HCT116 (cell line): ENCODE results near the gene ZNF341. TPM values are rescaled to one million over a fixed set of nuclear protein-coding genes. Genes with fewer than 3 reads are reported as not detected.

ENCODE experiments used
- ATAC-seq: fragments of 200-7000 bp; cut with Tn5 transposase; 2 replicates; pipeline ENCODE4 v1.9.1; 2020; ENCODE audit warnings: mild to moderate bottlenecking, moderate library complexity
- BruUV-seq: library from RNA; stranded (reverse); fragments of 400-500 nt; replicated peaks from 2 replicates; lab custom pipeline; 2021; lab: Mats Ljungman, UMichigan
- CTCF ChIA-PET: fragments of 300-600 bp; sonication (Branson Sonifier 250); formaldehyde crosslinking; loops from one replicate; lab custom pipeline; 2021; ENCODE audit warnings: antibody characterized with exemption; lab: Charles Lee
- POLR2A ChIA-PET: fragments of 300-600, 350-600 bp; sonication (Branson Sonifier 250); formaldehyde crosslinking; loops from one replicate; lab custom pipeline; 2021; ENCODE audit warnings: antibody characterized with exemption; lab: Charles Lee
- RAD21 ChIA-PET, 2 experiments: fragments of 300-600 bp; sonication (Branson Sonifier 250); formaldehyde crosslinking; loops; one replicate each; lab custom pipeline; 2023; ENCODE audit warnings: low total read pairs in 2 of 2; ENCODE audit not compliant: uncharacterized antibody in 2 of 2, unreplicated experiment in 2 of 2, low non-redundant PET in 1 of 2; lab: Charles Lee
- DNase-seq: peaks from one replicate; pipeline ENCODE4 v3.0.0-alpha.2; 2010; ENCODE audit warnings: low read depth, low spot score
- H2AFZ ChIP-seq: fragments of 200-600 bp; shearing (Covaris generic), sonication (generic); 2 replicates; pipeline ENCODE4 v1.6.1; 2017; ENCODE audit warnings: low read depth, mixed run types, mixed read lengths, antibody characterized with exemption, low read length; ENCODE audit not compliant: poor library complexity, severe bottlenecking
- H3K27ac ChIP-seq: 2 replicates; pipeline ENCODE4 v1.5.1; 2012; ENCODE audit warnings: low read depth, low read length
- H3K27me3 ChIP-seq: fragments of 200-600 bp; sonication (generic); 2 replicates; pipeline ENCODE4 v1.6.1; 2016; ENCODE audit warnings: mixed run types, low read length, mixed read lengths; ENCODE audit not compliant: insufficient read depth
- H3K36me3 ChIP-seq, 2 experiments: fragments of 200-500 bp in 1 of 2; fragments of 200-600 bp in 1 of 2; sonication (Bioruptor generic) in 1 of 2; sonication (generic) in 1 of 2; 2 replicates each; pipeline versions ENCODE4 v1.5.1 to v1.6.1; 2014 to 2016; ENCODE audit warnings: low read length in 2 of 2, inconsistent platforms in 1 of 2, mixed read lengths in 1 of 2, mixed run types in 1 of 2; ENCODE audit not compliant: insufficient read depth in 2 of 2, control insufficient read depth in 1 of 2
- H3K4me1 ChIP-seq, 2 experiments: fragments of 200-600 bp in 1 of 2; sonication (generic) in 1 of 2; 2 replicates each; pipeline versions ENCODE4 v1.5.1 to v1.6.1; 2012 to 2017; ENCODE audit warnings: low read length in 2 of 2, inconsistent platforms in 1 of 2, mild to moderate bottlenecking in 1 of 2, mixed read lengths in 1 of 2, mixed run types in 1 of 2, moderate library complexity in 1 of 2; ENCODE audit not compliant: insufficient read depth in 2 of 2, control insufficient read depth in 1 of 2
- H3K4me2 ChIP-seq: fragments of 200-600 bp; sonication (generic); 2 replicates; pipeline ENCODE4 v1.6.1; 2017; ENCODE audit warnings: mixed run types, low read length, mixed read lengths
- H3K4me3 ChIP-seq, 2 experiments: fragments of 200-600 bp in 1 of 2; sonication (generic) in 1 of 2; replicated peaks in 1 of 2; 2 replicates each; pipeline ENCODE4 v1.5.1; 2011 to 2016; ENCODE audit warnings: low read length in 2 of 2, control low read depth in 1 of 2, low read depth in 1 of 2, mild to moderate bottlenecking in 1 of 2, mixed read lengths in 1 of 2, mixed run types in 1 of 2
- H3K79me2 ChIP-seq: fragments of 200-600 bp; sonication (generic); 2 replicates; pipeline ENCODE4 v1.6.1; 2017; ENCODE audit warnings: mild to moderate bottlenecking, mixed run types, low read length, moderate library complexity, mixed read lengths; ENCODE audit not compliant: insufficient read depth
- H3K9ac ChIP-seq: fragments of 200-600 bp; sonication (generic); 2 replicates; pipeline ENCODE4 v1.6.1; 2016; ENCODE audit warnings: low read length, mixed read lengths
- H3K9me2 ChIP-seq: fragments of 200-600 bp; sonication (generic), shearing (Covaris generic); 2 replicates; pipeline ENCODE4 v1.6.1; 2017; ENCODE audit warnings: mixed run types, mild to moderate bottlenecking, moderate library complexity; ENCODE audit not compliant: insufficient read depth
- H3K9me3 ChIP-seq, 2 experiments: fragments of 200-500 bp in 1 of 2; fragments of 200-600 bp in 1 of 2; sonication (Bioruptor generic) in 1 of 2; sonication (generic) in 1 of 2; 2 replicates each; pipeline ENCODE4 v1.6.1; 2014 to 2017; ENCODE audit warnings: low read length in 2 of 2, mixed read lengths in 2 of 2, inconsistent platforms in 1 of 2, low read depth in 1 of 2, mild to moderate bottlenecking in 1 of 2, mixed run types in 1 of 2, moderate library complexity in 1 of 2; ENCODE audit not compliant: control insufficient read depth in 1 of 2, insufficient read depth in 1 of 2
- H4K20me1 ChIP-seq: fragments of 200-600 bp; sonication (generic), shearing (Covaris generic); 2 replicates; pipeline ENCODE4 v1.6.1; 2017; ENCODE audit warnings: mixed run types, mild to moderate bottlenecking, moderate library complexity; ENCODE audit not compliant: insufficient read depth
- CBX3 ChIP-seq: IDR thresholded peaks from 2 replicates; pipeline ENCODE4 v1.6.1; 2012; ENCODE audit warnings: low read depth
- ELF1 ChIP-seq: IDR thresholded peaks from 2 replicates; pipeline ENCODE4 v1.6.1; 2012; ENCODE audit warnings: low read depth, borderline replicate concordance
- JUND ChIP-seq: IDR thresholded peaks from 2 replicates; pipeline ENCODE4 v1.6.1; 2012
- POLR2A ChIP-seq: IDR thresholded peaks from 2 replicates; pipeline ENCODE4 v1.7.0; 2011; ENCODE audit warnings: borderline replicate concordance; ENCODE audit not compliant: insufficient read depth, insufficient read length; ENCODE audit errors: extremely low read depth
- POLR2AphosphoS5 ChIP-seq: IDR thresholded peaks from 2 replicates; pipeline ENCODE4 v1.6.1; 2011; ENCODE audit warnings: mild to moderate bottlenecking, low read depth, low read length, moderate library complexity
- RAD21 ChIP-seq: IDR thresholded peaks from 2 replicates; pipeline ENCODE4 v1.6.1; 2012; ENCODE audit warnings: low read depth, mild to moderate bottlenecking
- SIN3A ChIP-seq: IDR thresholded peaks from 2 replicates; pipeline ENCODE4 v1.6.1; 2012; ENCODE audit warnings: low read depth
- TCF7L2 ChIP-seq: IDR thresholded peaks from 2 replicates; pipeline ENCODE4 v1.7.0; 2011; ENCODE audit warnings: borderline replicate concordance, inconsistent platforms; ENCODE audit not compliant: insufficient read depth, insufficient read length; ENCODE audit errors: extremely low read depth
- YY1 ChIP-seq: IDR thresholded peaks from 2 replicates; pipeline ENCODE4 v1.6.1; 2011; ENCODE audit warnings: low read length, low read depth, moderate library complexity, mild to moderate bottlenecking; ENCODE audit not compliant: insufficient replicate concordance; ENCODE audit errors: extremely low read depth
- ZNF274 ChIP-seq: fragments of 200-500 bp; sonication (Bioruptor generic); IDR thresholded peaks from 2 replicates; pipeline ENCODE4 v1.6.1; 2014; ENCODE audit warnings: mild to moderate bottlenecking, low read depth, low read length, inconsistent platforms
- intact Hi-C: fragments of 100-400 bp; cut with micrococcal nuclease; formaldehyde crosslinking; loops from 2 replicates; pipeline ENCODE4 v1.10.0; 2022
- total RNA-seq: library from RNA; stranded (reverse); gene quantifications from one replicate; pipeline ENCODE4 v1.2.1, GENCODE V29; 2021; ENCODE audit not compliant: unreplicated experiment
- TF ChIP-seq, protein P1 (sequence below): IDR thresholded peaks from 2 replicates; pipeline ENCODE4 v1.6.1; 2012
- TF ChIP-seq, protein P2 (sequence below), 3 experiments: fragments of 200-600 bp in 1 of 3; sonication (generic) in 1 of 3; IDR thresholded peaks in 2 of 3; conservative IDR thresholded peaks in 1 of 3; 2 replicates each; pipeline ENCODE4 v1.5.1; 2012 to 2017; ENCODE audit warnings: low read depth in 2 of 3, low read length in 2 of 3, antibody characterized with exemption in 1 of 3, borderline replicate concordance in 1 of 3, control low read depth in 1 of 3, mild to moderate bottlenecking in 1 of 3, mixed read lengths in 1 of 3, mixed run types in 1 of 3, moderate library complexity in 1 of 3; ENCODE audit not compliant: insufficient read depth in 1 of 3
- TF ChIP-seq, protein P3 (sequence below): IDR thresholded peaks from 2 replicates; pipeline ENCODE4 v1.6.1; 2011; ENCODE audit warnings: mild to moderate bottlenecking, low read length, moderate library complexity; ENCODE audit not compliant: insufficient replicate concordance; ENCODE audit errors: extremely low read depth

ZNF341 gene
- total RNA-seq, 1 experiment from 2014 or later = 4.9 TPM

DNA sequence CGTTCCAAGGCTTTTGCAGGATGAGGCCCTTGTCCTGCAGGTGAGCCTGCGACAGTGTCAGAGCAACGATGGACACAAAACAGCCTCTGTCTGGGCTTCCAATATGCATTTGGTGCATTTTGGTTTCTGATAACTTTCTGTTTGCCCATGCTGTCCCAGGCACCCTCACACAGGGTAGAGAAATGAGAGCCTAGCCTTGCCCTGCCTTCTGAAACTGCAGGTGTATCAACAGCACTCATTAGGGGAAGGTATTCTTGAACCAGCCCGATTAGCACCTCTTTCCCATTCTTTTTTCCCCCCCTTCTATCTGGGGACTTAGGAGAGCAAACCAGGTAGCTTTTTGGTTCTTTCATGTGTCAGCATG, 109.6 kb downstream of the ZNF341 start:
- Histone ChIP-seq H3K9me3 (no peaks in the 10 kb centered on the region), H4K20me1 (no peaks in the 10 kb centered on the region), H3K9me2 (no peaks in the 10 kb centered on the region), H3K36me3 (no peaks in the 10 kb centered on the region), H3K9ac (no peak overlapping the region), H3K4me1 (no peaks in the 10 kb centered on the region), H2AFZ (no peak overlapping the region), H3K4me2 (no peak overlapping the region), H3K27me3 (no peaks in the 10 kb centered on the region), H3K79me2 (peaks cover 76% of the 10 kb centered on the region), H3K4me3 (no peak overlapping the region), H3K27ac (no peak overlapping the region)
- intact Hi-C loops = no loop called here
- ATAC-seq (no peak), DNase-seq (no peak)
- CTCF ChIA-PET = no interaction called here
- POLR2A ChIA-PET = no interaction called here
- RAD21 ChIA-PET = no interaction called here
- TF ChIP-seq RAD21 (no peak), CBX3 (no peak), ZNF274 (no peak), YY1 (no peak), ELF1 (no peak), TCF7L2 (no peak), POLR2A (no peak), JUND (no peak), SIN3A (no peak), POLR2AphosphoS5 (no peak)
- TF ChIP-seq, protein P1, sequence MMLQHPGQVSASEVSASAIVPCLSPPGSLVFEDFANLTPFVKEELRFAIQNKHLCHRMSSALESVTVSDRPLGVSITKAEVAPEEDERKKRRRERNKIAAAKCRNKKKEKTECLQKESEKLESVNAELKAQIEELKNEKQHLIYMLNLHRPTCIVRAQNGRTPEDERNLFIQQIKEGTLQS = no peak
- TF ChIP-seq, protein P2, sequence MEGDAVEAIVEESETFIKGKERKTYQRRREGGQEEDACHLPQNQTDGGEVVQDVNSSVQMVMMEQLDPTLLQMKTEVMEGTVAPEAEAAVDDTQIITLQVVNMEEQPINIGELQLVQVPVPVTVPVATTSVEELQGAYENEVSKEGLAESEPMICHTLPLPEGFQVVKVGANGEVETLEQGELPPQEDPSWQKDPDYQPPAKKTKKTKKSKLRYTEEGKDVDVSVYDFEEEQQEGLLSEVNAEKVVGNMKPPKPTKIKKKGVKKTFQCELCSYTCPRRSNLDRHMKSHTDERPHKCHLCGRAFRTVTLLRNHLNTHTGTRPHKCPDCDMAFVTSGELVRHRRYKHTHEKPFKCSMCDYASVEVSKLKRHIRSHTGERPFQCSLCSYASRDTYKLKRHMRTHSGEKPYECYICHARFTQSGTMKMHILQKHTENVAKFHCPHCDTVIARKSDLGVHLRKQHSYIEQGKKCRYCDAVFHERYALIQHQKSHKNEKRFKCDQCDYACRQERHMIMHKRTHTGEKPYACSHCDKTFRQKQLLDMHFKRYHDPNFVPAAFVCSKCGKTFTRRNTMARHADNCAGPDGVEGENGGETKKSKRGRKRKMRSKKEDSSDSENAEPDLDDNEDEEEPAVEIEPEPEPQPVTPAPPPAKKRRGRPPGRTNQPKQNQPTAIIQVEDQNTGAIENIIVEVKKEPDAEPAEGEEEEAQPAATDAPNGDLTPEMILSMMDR (IDR thresholded peaks at IDR 0.05 in 2 of 3, conservative IDR thresholded peaks at IDR 0.05 in 1 of 3; ENCODE audit: borderline replicate concordance in 1 of 3, insufficient read depth in 1 of 3, low read depth in 2 of 3, low read length in 2 of 3) = no peak
- TF ChIP-seq, protein P3, sequence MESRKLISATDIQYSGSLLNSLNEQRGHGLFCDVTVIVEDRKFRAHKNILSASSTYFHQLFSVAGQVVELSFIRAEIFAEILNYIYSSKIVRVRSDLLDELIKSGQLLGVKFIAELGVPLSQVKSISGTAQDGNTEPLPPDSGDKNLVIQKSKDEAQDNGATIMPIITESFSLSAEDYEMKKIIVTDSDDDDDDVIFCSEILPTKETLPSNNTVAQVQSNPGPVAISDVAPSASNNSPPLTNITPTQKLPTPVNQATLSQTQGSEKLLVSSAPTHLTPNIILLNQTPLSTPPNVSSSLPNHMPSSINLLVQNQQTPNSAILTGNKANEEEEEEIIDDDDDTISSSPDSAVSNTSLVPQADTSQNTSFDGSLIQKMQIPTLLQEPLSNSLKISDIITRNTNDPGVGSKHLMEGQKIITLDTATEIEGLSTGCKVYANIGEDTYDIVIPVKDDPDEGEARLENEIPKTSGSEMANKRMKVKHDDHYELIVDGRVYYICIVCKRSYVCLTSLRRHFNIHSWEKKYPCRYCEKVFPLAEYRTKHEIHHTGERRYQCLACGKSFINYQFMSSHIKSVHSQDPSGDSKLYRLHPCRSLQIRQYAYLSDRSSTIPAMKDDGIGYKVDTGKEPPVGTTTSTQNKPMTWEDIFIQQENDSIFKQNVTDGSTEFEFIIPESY = no peak
- no TSS peak for BruUV-seq

Other genes starting within 250 kb of the ZNF341 start
- gene CBFA2T2, start 241.9 kb upstream of the ZNF341 start, total RNA-seq = 8.0 TPM
- 0.37 TPM for gene C20orf144, start 69.7 kb upstream of the ZNF341 start, total RNA-seq
- gene ACTL10, start 65.1 kb upstream of the ZNF341 start, total RNA-seq = 0.22 TPM
- gene NECAB3, start 57.6 kb upstream of the ZNF341 start, total RNA-seq = 48.1 TPM
- 30.9 TPM for gene E2F1, start 45.6 kb upstream of the ZNF341 start, total RNA-seq
- gene PXMP4, start 11.7 kb upstream of the ZNF341 start, total RNA-seq = 9.6 TPM
- 56.9 TPM for gene CHMP4B, start 79.4 kb downstream of the ZNF341 start, total RNA-seq